NCI-H2029 treated with DMSO at 0.1 percent for 48 hours (cell line): ENCODE data around the gene ATG101.
"Not testable (repeated sequence)": the region's sequence is repeated elsewhere in the genome, so short reads cannot be mapped to it uniquely, and the experiment has no call there.

Source experiments
- DNase-seq: peaks from one replicate; lab custom pipeline; 2025; lab: John Stamatoyannopoulos, UW

ATG101 gene

GRCh38 chr12:52097045-52097666 lies 27.4 kb downstream of the ATG101 start:
- DNase-seq, result no peak

GRCh38 chr12:52104431-52105089 lies 34.8 kb downstream of the ATG101 start:
- DNase-seq, result not testable (repeated sequence)

GRCh38 chr12:52116222-52117125 lies 46.7 kb downstream of the ATG101 start:
- DNase-seq, result not testable (repeated sequence)

GRCh38 chr12:52117806-52118475 lies 48.2 kb downstream of the ATG101 start:
- peak; percentile 70 for DNase-seq

DNA sequence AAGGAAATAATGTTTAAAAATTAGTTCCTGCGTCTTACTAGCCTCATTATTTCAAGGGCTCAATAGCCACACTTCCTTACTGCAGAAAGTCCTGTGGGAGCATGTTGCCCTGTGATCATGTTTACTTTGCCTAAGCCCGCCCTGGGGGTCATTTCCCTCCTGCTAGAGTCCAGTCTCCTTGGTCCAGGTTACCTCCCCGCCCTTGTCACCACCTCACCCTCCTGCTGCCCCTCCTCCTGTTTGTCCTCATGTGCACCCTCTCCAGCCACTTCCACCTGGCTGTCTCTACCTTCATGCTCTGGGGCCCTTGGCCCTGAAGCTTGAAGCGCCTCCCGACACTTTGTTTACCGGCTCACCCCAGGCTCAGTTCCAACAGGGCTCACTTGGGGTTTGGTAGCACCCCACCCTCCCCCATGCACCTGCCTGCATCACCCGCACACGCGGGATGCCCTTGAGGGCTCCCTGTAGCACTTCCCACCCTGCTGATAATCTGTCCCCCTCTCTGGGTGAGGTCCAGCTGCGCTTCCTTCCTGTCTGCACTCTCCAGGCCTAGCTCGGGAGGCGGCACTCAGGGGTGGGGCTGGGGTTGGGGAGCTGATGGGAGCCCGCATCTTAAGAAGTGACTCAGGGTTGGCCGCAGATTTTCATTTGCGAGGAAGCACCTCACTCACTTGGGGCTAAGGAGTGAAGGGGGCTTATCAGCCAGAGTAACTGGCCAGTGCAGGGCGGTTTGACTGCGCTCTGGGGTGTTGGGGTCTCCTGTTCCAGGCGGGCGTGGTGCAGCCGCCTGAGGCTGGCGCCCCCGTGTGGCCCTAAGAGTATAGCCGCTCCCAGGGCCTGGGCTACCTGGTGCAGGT lies 49.8 kb downstream of the ATG101 start:
- peak; percentile 73 for DNase-seq

DNA sequence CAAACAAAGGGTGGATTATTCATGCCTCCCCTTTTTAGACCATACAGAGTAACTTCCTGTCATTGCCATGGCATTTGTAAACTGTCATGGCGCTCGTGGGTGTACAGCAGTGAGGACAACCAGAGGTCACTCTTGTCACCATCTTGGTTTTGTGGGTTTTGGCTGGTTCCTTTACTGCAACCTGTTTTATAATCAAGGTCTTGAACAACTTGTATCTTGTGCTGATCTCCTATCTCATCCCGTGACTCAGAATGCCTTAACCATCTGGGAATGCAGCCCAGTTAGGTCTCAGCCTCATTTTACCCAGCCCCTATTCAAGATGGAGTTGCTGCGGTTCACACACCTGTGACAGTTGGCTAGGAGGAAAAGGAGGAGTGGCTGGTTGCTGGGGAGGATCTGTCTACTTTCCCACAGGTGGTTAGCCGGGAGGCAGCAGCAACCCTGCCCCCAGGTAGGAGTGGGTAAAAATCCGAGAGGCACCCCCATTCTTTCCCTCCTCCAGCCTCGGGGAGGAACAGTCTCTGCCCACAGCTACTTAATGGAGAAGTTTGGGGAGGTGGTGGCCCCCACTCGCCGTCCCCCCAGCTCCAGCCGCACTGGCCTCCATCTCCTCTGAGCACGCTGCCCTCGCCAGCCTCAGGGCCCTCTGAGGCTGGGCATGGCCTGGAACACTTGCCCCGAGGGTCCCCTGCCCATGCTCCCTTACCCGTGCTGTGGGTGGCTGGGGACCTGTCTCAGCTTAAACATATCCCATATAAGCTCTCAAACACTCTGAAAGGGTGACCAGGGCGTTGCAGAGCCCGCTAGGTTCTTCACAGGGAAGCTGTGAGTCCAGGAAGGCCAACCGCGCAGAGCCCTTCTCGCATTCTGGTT lies 51.4 kb downstream of the ATG101 start:
- DNase-seq, result no peak

- DNase-seq, result peak; percentile 22
Measured at GRCh38 chr12:52121824-52122539, 52.2 kb downstream of the ATG101 start.

DNA sequence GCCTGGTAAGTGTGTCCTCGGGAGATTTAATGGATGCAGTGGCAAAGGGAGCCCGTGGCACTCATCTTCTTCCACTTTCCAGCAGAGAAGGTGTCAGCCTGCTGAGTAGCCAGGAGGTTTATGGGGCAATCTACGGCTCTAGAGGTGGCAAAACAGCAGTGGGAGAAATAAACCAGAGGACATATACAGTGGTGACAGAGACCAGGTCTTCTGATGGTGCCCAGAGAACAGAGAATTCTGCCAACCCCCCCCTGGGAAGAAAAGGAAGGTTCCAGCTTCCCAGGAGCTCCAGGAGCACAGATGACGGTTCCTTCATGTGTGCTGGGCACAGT lies 52.7 kb downstream of the ATG101 start:
- DNase-seq, result no peak

GRCh38 chr12:52122904-52123303 lies 53.1 kb downstream of the ATG101 start:
- DNase-seq, result no peak

DNA sequence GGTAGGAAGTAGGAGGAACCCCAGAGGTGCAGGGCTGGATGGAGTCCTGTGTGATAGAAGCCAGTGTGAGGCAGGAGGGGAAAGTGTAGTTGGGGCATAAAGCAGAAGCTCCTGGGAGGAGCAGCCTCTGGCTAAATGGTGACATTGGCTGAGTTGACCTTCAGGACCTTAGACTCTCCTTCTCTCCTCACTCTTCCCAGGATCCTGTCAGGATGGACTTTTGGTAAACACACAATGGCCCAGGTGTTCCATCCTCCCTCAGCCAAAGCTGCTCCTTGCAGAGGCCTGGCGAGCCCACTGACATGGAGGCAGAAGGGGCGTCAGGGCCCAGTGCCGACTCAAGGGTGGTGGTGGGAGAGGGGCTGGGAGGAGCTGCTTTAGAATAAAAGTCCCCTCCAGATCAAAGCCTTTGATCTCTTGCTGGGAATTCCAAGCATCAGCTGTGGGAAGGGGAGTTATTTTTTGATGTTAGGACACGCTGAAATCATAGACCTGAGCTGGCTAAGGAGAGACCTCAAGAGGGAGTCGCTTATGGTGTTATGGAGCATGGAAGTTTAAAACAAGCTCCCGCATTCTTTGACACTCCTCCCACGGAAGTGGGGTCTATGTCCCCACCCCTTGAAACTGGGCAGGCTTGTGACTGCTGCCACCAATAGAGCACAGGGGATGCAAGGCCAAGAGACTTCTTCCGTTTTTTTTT lies 53.9 kb downstream of the ATG101 start:
- no peak for DNase-seq

DNA sequence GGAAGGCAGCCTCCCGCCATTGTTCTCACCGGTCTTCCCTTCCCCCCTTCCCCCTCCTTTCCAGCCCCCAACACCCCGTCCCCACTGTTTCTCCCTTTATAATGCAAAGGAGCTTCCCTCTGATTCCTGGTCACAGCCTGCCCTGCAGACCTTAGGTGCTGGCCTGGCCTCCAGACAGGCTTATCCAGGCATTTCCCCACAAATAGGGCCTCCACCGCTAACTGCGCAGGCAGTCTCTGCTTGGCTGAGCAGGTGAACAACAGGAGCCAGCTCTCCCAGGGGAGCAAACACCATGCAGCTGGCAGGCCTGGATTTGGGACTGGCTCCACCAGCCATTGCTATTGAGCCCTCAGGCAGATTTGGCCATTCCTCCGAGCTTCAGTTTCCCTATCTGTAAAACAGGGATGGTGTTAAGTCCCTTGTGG lies 55.7 kb downstream of the ATG101 start:
- DNase-seq, result no peak

DNA sequence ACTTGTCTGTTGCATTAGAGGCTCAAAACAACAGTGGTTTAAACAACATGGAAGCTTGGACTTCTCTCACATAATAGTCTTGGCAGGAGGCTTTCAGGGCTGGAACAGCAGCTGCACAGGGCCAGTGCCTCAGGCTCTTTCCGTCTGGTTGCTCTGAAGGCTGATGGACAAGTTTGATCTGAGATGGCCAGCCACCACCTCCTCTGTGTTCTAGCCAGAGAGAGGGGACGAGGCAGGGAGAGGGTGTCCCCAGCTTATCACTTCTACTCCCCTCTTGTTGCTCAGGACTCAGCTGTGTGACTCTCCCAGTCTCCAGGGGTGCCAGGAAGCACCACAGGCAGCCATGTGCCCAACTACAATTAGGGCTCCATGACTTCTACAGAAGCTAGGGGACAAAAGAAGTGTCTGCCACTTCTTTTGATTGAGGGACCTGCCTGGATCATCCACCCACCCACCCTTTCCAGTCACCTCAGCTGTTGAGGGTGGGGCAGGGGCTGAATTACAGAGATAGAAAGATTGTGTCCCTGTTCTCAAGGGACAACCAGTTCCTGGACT lies 56.3 kb downstream of the ATG101 start:
- DNase-seq, result no peak
